Activated T-helper 1 cell treated with anti-CD3 and anti-CD28 coated beads, Interleukin-2, amount 50 U/mL, for 16 hours (primary cell): ENCODE data around the gene IRGQ.
"Not testable (repeated sequence)": the region's sequence is repeated elsewhere in the genome, so short reads cannot be mapped to it uniquely, and the experiment has no call there.

ENCODE experiments used
- DNase-seq, 2 donors: peaks; one replicate each; pipeline ENCODE4 v3.0.0-alpha.2; 2020; ENCODE audit warnings: low read depth in 1 of 2, low spot score in 1 of 2

Gene IRGQ, protein sequence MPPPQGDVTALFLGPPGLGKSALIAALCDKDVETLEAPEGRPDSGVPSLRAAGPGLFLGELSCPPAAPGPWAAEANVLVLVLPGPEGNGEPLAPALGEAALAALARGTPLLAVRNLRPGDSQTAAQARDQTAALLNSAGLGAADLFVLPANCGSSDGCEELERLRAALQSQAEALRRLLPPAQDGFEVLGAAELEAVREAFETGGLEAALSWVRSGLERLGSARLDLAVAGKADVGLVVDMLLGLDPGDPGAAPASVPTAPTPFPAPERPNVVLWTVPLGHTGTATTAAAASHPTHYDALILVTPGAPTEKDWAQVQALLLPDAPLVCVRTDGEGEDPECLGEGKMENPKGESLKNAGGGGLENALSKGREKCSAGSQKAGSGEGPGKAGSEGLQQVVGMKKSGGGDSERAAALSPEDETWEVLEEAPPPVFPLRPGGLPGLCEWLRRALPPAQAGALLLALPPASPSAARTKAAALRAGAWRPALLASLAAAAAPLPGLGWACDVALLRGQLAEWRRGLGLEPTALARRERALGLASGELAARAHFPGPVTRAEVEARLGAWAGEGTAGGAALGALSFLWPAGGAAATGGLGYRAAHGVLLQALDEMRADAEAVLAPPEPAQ

GRCh38 chr19:43595999-43596841 lies at the start of gene IRGQ, which contains the start of gene ZNF576:
IRGQ (minus strand) TSS chr19:43596134; CDS start chr19:43595338, 796 bp downstream.
ZNF576 (plus strand) TSS chr19:43596595; CDS start chr19:43597109, 514 bp downstream.
- DNase-seq, result peak; percentile 100

DNA sequence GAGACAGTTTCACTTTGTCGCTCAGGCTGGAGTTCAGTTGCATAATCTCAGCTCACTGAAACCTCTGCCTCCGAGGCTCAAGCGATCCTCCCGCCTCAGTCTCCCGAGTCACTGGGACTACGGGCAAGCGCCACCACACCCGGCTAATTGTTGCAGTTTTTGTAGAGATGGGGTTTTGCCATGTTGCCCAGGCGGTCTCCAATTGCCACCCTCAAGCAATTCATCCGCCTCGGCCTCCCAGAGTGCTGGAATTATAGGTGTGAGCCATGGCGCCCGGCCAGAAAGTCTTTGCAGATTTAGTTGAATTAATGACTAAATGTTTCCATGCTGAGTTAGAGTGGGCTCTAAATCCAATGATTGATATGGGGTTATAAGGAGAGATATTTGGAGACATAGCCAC lies 48.2 kb upstream of the IRGQ start:
- no peak for DNase-seq

GRCh38 chr19:43643326-43643725 lies 47.4 kb upstream of the IRGQ start:
- DNase-seq, result no peak

DNA sequence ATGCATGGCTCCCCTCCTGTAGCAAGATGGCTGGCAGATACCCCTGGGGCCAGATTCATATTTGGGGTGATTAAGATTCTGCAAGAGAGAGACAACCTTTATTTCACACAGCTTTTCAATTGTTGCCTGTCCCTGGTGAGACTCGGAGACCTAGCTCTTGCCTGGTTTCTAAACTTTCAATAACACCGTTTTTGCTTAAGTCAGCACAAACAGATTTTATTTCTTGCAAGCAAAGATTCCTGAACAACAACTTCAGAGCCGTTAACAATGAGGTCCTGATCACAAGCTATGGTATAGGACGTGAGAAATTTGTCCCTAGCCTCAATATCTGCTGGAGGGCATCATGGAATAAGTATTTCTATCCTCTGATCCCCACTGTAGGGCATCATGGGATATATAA lies 46.6 kb upstream of the IRGQ start:
- no peak for DNase-seq

DNA sequence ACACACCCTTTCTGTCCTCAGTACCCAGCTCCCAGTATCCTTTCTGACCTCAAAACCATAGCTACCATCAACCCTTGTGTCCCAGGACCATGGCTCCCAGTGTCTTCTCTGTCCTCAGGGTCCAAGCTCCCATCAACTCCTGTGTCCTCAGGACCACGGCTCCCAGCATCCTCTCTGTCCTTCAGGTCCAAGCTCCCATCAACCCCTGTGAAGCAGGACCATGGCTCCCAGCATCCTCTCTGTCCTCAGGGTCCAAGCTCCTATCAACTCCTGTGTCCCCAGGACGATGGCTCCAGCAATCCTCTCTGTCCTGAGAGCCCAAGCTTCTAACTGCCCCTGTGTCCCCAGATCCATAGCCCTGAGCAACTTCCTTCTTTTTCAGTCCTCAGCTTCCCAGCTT lies 45.4 kb upstream of the IRGQ start:
- DNase-seq, result no peak

DNA sequence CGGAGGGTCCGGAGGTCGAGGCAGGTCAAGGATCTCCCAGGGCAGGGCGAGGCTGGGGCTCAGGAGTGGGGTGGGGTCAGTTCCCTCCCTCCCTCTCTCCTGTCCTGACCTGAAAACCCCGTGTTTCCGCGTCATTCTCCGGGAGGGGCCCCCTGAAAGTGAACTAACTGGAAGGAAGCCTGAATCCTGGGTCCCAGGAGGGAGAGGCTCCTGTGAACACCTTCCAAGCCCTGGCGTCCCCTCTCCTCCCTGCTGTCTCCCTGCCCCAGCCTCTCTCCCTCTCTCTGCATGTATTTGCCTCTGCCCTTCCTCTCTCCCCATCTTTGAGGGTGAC lies 44.5 kb upstream of the IRGQ start:
- DNase-seq, result no peak

GRCh38 chr19:43639519-43640423 lies 43.8 kb upstream of the IRGQ start, which contains the start of gene CADM4:
CADM4 (minus strand) TSS chr19:43639850; CDS start chr19:43639790, 60 bp downstream.
- peak; percentile 23 to 43 for DNase-seq

GRCh38 chr19:43638995-43639518 lies 43.1 kb upstream of the IRGQ start:
- no peak for DNase-seq

DNA sequence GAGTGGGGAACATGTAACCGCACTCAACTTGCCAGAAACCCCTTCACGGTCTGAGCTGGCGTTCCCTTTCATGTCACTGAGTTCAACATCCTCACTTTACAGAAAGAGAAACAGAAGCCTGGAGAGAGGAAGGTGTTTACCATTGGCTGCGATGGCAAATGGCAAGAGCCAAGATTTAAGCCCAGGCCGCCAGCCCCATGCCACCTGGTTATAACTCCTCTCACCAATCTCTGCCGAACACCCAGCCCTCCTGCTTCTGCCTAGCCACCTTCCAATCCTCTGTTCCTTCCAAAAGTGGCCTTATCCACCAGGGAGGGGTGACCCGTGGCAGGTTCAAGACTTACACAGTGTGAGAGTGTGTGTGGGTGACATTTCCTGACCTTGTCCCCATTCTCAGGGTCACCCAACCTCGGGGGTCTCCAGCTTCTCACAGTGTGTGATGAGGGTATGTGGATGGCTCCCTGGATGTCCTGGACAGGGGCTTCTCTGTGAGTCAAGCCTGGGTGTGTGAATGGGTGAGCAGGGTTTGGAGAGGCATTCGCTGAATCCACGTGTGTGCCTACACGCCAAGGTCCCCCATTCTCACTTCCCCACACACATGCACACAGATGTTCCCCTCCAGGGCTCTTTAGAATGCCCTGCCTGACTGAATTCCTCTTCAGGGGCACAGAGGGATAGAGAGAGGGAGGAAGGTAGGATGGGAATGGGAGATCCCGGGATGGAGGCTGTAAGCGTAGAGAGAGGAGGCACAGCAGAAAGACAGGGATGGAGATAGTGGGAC lies 42.5 kb upstream of the IRGQ start:
- DNase-seq, result no peak

DNA sequence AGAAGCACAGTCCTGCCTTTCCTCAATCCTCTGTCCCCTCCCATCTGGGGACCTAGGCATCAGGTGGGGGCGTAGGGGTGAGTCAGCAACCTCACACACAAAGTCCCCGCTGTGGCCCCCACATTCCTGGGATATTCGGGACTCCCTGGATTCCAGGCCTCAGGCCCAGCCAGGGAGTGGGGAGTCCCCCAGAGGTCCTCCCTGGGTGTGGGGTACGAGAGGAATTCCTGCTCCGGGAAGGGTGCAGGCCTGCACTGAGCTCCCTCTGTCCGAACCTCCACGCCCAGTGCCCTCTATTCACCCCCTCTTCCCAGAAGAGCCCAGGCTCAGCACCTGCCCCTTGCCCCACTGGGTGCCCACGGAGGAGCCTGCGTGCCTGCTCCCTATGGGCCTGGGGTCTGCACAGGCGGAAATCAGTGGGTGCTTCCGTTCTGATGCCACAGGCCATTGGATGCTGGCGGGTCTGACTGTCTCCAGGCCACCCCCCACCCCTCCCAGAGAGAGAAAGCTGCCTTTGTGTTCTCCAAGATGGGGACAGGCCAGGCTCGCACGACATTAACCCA lies 40.3 kb upstream of the IRGQ start:
- DNase-seq, result no peak

DNA sequence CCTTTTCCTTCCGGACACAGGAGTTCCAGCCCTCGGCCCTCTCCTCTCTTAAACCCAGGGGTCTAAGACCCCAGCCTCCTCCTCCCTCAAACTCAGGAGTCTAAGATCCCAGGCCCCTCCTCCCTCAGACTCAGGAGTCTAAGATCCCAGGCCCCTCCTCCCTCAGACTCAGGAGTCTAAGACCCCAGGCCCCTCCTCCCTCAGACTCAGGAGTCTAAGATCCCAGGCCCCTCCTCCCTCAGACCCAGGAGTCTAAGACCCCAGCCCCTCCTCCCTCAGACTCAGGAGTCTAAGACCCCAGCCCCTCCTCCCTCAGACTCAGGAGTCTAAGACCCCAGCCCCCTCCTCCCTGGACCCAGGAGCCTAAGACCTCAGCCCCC lies 39.6 kb upstream of the IRGQ start:
- DNase-seq, result not testable (repeated sequence)

- no peak for DNase-seq
These were observed 39.1 kb upstream of the IRGQ start for GRCh38 chr19:43634872-43635560.

GRCh38 chr19:43634506-43634871 lies 38.6 kb upstream of the IRGQ start:
- DNase-seq, result no peak

GRCh38 chr19:43634068-43634467 lies 38.1 kb upstream of the IRGQ start:
- DNase-seq, result no peak

DNA sequence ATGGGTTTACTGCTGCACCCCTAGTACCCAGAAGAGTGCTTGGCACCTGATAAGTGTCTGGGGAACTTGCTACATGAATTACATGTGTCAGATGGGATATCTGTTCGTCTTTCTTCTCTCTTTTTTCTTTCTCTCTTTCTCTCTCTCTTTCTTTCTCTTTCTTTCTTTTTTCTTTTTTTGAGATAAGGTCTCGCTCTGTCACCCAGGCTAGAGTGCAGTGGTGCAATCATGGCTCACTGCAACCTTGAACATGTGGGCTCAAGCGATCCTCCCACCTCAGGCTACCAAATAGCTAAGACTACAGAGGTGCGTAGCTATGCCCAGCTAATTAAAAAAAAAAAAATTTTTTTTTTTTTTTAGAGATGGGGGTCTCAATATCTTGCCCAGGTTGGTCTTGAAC lies 37.6 kb upstream of the IRGQ start:
- no peak for DNase-seq

GRCh38 chr19:43631491-43631890 lies 35.6 kb upstream of the IRGQ start:
- no peak for DNase-seq

- DNase-seq, result no peak
These were observed 32.9 kb upstream of the IRGQ start for GRCh38 chr19:43628646-43629326.

DNA sequence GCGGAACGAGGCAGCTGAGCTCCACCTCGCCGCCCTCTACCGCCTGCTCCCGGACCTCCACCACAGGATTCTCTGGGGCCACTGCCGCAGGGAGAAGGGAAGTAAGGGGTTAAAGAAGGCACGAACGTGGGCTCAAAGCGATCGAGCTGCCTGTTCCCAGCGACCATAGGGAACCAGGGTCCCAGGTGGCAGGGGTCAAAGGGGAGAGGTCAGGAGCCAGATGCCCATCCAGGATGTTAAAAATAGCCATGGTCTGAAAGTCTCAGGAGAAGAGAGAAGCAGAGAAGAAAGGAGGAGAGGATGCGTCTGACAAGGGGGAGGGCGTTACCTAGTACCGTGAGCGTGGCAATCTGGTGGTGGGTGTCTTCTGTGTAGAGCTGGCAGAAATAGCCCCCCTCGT lies 30.9 kb upstream of the IRGQ start:
- no peak for DNase-seq
